Kidney (tissue), 14 donors: ENCODE results near the gene KCNIP1. TPM values are rescaled to one million over a fixed set of nuclear protein-coding genes. Genes with fewer than 3 reads are reported as not detected.

Experiments used
- DNase-seq, 5 donors: peaks; one replicate each; pipeline ENCODE4 v3.0.0-alpha.2; 2013 to 2020
- FAIRE-seq: peaks from 2 replicates; lab custom pipeline; 2012; peaks lifted over from hg19 to GRCh38; lab: Jason Lieb, UNC
- H3K27ac ChIP-seq, 2 donors: one replicate each; pipeline ENCODE4 v1.7.0; 2013; ENCODE audit warnings: low read depth in 2 of 2, low read length in 2 of 2, inconsistent platforms in 1 of 2
- H3K27me3 ChIP-seq: one replicate; pipeline ENCODE4 v1.7.1; 2013; ENCODE audit warnings: low read length, inconsistent platforms; ENCODE audit not compliant: control insufficient read depth, insufficient read depth
- H3K36me3 ChIP-seq, 3 donors: one replicate each; pipeline versions ENCODE4 v1.7.0 to v1.7.1; 2013; ENCODE audit warnings: low read length in 3 of 3, control low read depth in 1 of 3, inconsistent platforms in 1 of 3; ENCODE audit not compliant: insufficient read depth in 3 of 3, control insufficient read depth in 2 of 3
- H3K4me1 ChIP-seq, 3 donors: one replicate each; pipeline versions ENCODE4 v1.7.0 to v1.7.1; 2013; ENCODE audit warnings: low read length in 3 of 3, inconsistent platforms in 1 of 3, low read depth in 1 of 3; ENCODE audit not compliant: control insufficient read depth in 2 of 3, insufficient read depth in 2 of 3
- H3K4me3 ChIP-seq, 3 donors: one replicate each; pipeline versions ENCODE4 v1.7.0 to v1.8.1; 2013; ENCODE audit warnings: low read length in 3 of 3, control low read depth in 1 of 3, inconsistent platforms in 1 of 3
- H3K9ac ChIP-seq, 3 donors: one replicate each; pipeline versions ENCODE4 v1.7.0 to v1.7.1; 2013; ENCODE audit warnings: low read length in 3 of 3, control low read depth in 1 of 3, inconsistent platforms in 1 of 3
- H3K9me3 ChIP-seq, 3 donors: one replicate each; pipeline versions ENCODE4 v1.7.0 to v1.7.1; 2013; ENCODE audit warnings: low read length in 3 of 3, control low read depth in 1 of 3, inconsistent platforms in 1 of 3; ENCODE audit not compliant: control insufficient read depth in 2 of 3, insufficient read depth in 1 of 3
- CTCF ChIP-seq: IDR thresholded peaks from 3 replicates; pipeline ENCODE4 v1.5.1; 2012; ENCODE audit warnings: mild to moderate bottlenecking, moderate library complexity, borderline replicate concordance; ENCODE audit not compliant: insufficient read depth; ENCODE audit errors: extremely low read depth
- intact Hi-C: fragments of 100-400 bp; cut with DNase I; formaldehyde crosslinking; loops from one replicate; pipeline ENCODE4 v1.11.1; 2022
- polyA plus RNA-seq: library from polyadenylated mRNA; stranded (reverse); fragments of 350-450 nt; fragmentation: Illumina TruSeq; extraction: RNeasy Lipid Tissue Mini Kit (QIAGEN cat#74804); gene quantifications from one replicate; pipeline ENCODE4 v1.2.3, GENCODE V29; 2014; ENCODE audit warnings: low read depth, low replicate concordance; ENCODE audit not compliant: insufficient read depth
- total RNA-seq: library from RNA; stranded (reverse); fragmentation: NEBNext Ultra II Directional; extraction: Animal tissue kit (Norgen Biotek cat#: 25700); gene quantifications from one replicate; pipeline ENCODE4 v1.2.1, GENCODE V29; 2021
- donor health status: control.
- donor health status: control.
- donor health status: control.
- donor health status: control.
- donor health status: control.
- donor health status: DM: yes; HTN: yes; CAD: no.
- donor health status: Normal renal cell carcinoma (clear cell type).

The KCNIP1 gene
- total and polyA plus RNA-seq, 2 donors from 2014 or later, result 1.8 to 3.1 TPM

DNA sequence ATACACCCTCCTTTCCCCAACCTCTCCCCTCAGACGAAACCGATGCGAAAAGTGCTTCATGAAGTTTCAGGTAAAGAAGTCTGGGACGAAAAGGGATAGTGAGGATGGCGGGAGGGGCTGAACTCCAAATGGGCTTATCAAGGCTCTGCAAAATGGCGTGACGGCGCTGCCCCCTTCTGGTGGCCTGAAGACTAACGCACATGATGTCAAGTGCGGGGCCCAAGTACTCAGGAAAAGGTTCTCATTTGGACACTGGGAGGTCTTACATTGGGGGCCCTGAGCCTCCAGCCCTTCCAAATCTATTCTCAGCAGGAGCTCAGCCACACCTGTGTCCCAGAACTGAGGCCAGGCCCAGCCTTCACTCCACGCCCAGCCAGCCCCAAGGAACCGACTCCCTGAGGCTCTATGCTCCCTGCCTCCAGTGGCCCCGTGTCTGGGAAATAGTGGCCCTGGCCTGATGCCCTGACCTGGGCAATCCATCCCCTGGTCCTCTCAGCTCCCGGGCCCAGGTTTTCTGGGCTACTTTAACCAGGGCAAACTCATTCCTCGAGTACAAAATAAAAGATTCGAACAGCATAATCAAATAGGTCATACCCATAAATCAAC is 119.9 kb downstream of the KCNIP1 start:
- DNase-seq (peak in 4 of 5 donors; percentile 53 to 73 (median 62)), FAIRE-seq (no peak)
- no peak overlapping the region for H3K4me3 ChIP-seq
- no peaks in the 10 kb centered on the region for H3K36me3 ChIP-seq
- H3K27me3 ChIP-seq, result no peaks in the 10 kb centered on the region
- no peak overlapping the region for H3K27ac ChIP-seq
- H3K4me1 ChIP-seq, result no peaks in the 10 kb centered on the region
- H3K9ac ChIP-seq, result no peak overlapping the region
- TF ChIP-seq CTCF, result peak; percentile 55
- no peaks in the 10 kb centered on the region for H3K9me3 ChIP-seq
- intact Hi-C loops, result no loop called here

DNA sequence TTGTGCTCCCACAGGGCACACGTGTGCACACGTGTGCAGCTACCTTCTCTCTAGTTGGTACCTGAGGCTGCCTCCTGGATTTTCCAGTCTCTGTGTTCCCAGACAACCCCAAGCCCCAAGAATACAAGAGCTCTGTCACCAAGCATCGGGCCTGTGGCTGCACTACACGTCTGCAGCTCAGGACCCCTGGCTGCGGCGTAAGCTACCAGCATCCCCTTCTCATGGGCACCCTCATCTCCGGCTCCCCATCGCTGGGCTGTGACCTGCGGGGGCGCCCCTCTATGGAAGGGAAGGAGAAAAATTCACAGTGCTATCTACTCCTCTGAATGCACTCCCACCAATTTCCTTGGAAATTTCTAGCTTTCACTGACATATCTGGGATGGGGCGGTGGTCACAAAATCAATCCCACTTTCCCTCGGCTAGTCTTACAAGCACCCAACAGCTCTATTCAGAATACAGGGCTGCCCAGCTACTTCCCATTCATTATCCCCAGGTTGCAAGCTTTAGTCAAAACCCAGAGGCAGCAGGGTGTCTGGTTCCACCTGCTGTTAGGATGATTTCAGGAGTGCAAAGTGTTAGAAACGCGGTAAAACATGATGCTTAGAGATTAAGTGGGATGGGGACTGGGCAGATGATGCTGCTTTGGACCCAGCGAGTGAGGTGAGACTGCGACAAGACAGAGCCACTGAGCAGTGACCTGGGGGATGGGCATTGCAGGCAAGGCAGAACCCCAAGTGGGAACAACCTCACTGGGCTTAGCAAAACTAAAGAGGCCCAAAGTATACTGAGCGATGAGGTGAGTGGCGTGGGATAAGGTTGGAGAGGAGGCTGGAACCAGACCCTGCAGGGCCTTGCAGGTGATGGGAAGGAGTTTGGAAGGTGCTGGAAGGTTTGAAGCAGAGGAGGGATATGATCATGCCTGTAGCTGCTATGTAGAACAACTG is 121.7 kb downstream of the KCNIP1 start:
- Histone ChIP-seq H3K27me3 (no peaks in the 10 kb centered on the region), H3K4me1 (no peaks in the 10 kb centered on the region), H3K36me3 (no peaks in the 10 kb centered on the region), H3K9me3 (no peaks in the 10 kb centered on the region), H3K9ac (no peak overlapping the region), H3K27ac (no peak overlapping the region), H3K4me3 (no peak overlapping the region)
- DNase-seq, result no peak
- no peak for TF ChIP-seq CTCF
- no peak for FAIRE-seq
- intact Hi-C loops, result loop anchor here (5.0 kb wide), 1 partner anchor 188 kb away; no protein-coding TSS in a partner anchor

GRCh38 chr5:170626507-170627150 is 122.8 kb downstream of the KCNIP1 start:
- Histone ChIP-seq H3K9ac (no peak overlapping the region), H3K4me3 (no peak overlapping the region), H3K4me1 (no peaks in the 10 kb centered on the region), H3K36me3 (no peaks in the 10 kb centered on the region), H3K27me3 (no peaks in the 10 kb centered on the region), H3K9me3 (no peaks in the 10 kb centered on the region), H3K27ac (no peak overlapping the region)
- no peak for TF ChIP-seq CTCF
- DNase-seq (no peak), FAIRE-seq (no peak)
- intact Hi-C loops, result loop anchor here (5.0 kb wide), 1 partner anchor 189 kb away; no protein-coding TSS in a partner anchor
